HG02678 (cell line): ENCODE results near the gene ZNF839.
"Not testable (repeated sequence)": the region's sequence is repeated elsewhere in the genome, so short reads cannot be mapped to it uniquely, and the experiment has no call there.

Experiments used
- ATAC-seq: cut with Tn5 transposase; IDR thresholded peaks from one replicate; pipeline ENCODE4 v1.9.1; 2021; ENCODE audit warnings: mild to moderate bottlenecking, moderate library complexity; ENCODE audit not compliant: unreplicated experiment

Gene ZNF839

DNA sequence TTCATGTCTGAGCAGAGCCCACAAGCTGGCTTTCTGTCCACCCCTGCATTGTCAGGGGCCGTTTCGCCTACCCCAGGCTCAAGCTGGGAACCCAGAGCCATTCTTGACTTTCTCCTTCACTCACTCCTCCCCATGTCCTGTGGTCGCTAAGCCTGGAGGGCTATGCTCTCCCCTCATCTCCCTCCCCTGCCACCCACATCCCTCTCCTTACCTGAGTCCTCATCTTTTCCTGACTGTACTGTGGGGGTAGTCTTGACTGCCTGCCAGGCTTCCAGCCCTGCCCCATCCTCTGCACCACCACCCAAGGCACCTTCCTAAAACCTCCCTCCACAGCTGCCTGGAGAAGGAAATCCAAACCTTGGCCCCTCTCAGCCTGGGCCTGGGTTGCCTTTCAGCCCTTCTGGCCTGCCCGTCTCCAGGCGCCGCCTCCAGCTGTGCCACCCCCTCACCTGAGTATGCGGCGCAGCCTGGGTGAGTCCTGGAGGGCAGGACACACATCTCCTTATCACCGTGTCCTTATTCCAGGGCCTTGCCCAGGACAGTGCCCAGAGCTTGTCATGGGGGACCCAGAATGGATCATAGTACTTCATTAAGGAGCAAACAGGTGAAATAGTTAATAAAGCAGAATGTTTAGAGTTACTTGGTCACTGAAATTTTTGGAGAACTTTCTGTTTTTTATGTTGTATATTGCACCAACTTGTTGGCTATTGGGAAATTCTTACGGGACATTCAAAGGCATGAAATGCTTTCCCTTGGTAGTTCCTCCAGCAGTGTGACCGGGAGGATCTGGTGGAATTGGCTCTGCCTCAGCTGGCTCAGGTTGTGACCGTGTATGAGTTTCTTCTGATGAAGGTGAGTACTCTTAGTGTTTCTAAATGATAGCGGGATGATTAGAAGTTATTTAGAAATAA lies 14.5 kb downstream of the ZNF839 start:
- no peak for ATAC-seq

DNA sequence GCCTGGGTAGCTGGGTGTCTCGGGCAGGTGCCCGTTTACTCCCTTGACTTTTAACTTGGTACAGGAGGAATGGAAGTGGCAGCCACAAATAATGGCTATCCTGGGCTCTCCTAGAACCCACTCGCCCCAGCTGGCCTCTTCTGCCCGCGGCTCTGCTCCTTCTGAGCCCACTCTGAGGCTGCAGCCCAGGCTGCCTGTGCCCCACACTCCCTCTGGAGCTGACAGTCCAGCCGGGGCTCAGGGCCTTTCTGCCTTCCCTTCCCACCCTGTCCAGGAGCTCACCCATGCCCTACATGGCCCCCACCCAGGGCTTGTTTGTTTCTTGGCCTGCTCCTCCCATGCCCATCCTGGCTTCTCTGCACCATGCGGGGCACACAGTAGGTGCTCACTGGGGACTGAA lies 15.6 kb downstream of the ZNF839 start:
- ATAC-seq, result no peak

DNA sequence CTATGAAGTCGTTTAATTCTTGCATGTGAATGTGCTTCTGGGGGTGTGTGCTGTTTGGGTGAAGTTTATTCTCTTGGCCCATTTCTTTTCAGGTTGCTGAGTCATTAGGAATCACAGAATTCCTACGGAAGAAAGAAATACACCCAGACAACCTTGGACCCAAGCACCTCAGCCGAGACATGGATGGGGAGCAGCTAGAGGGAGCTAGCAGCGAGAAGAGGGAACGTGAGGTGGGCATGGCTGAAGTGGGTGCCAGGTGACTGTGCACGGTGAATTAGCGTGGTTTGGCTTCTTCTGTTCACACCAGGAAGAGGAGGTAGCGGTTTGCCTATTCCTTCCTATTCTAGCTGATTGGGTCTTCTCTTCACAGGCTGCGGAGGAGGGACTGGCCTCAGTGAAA lies 19.2 kb downstream of the ZNF839 start:
- ATAC-seq, result no peak

GRCh38 chr14:102341566-102341965 lies 22.0 kb downstream of the ZNF839 start:
- ATAC-seq, result no peak

GRCh38 chr14:102342238-102342637 lies 22.7 kb downstream of the ZNF839 start:
- ATAC-seq, result no peak

DNA sequence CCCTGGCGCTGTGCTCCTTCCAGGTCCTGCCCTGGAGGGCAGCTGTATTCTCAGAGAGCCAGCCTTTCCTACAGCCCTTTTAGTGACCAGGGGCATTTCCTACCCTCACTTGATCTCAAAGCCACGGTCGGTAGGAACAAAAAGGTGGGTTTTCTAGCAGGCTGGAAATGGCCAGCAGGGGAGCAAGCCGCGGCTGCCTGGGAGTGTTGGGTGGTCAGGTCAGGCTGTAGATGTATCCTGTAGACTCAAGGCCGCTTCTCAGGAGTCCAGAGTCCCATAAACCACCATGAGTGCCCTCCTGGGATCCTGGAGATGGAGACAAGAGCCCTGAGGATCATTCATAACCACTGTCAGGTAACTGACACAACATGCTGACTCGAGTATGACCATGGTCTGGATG lies 24.5 kb downstream of the ZNF839 start:
- ATAC-seq, result no peak

- no peak for ATAC-seq
These were observed 24.9 kb downstream of the ZNF839 start for GRCh38 chr14:102344485-102344884.

- no peak for ATAC-seq
These were observed 25.7 kb downstream of the ZNF839 start for GRCh38 chr14:102345232-102345631.

DNA sequence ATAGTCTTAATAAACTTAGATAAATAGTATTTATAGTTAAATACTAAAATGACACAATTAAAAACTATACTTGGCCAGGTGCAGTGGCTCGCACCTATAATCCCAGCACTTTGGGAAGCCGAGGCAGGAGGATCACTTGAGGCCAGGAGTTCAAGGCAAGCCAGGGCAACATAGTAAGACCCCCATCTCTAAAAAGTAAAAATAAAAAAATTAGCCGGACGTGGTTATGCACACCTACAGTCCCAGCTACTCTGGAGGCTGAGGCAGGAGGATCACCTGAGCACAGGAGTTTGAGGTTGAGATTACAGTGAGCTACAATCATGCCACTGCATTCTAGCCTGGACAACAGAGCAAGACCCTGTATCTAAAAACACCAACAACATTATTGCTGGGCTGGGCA lies 27.1 kb downstream of the ZNF839 start:
- ATAC-seq, result no peak

DNA sequence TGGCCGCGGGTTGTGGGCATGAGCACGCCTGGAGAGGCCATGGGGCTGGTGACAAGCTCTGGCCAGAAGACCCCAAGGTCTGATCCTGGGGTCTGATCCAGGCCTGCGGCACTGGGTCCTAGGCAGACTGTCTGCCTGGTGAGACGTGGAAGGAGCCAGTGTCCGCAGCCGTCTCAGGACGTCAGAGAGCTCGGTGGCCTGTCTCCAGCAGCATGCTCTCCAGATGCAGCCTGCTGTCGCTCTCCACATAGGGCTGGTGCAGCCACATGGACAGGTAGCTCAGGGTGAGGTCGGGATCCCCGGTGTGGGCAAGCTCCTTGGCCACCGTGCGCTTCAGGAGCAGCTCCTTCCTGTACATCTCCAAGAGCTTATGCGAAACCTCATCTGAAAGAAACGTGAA lies 28.8 kb downstream of the ZNF839 start:
- ATAC-seq, result no peak

- no peak for ATAC-seq
These were observed 31.5 kb downstream of the ZNF839 start for GRCh38 chr14:102351023-102351422.

DNA sequence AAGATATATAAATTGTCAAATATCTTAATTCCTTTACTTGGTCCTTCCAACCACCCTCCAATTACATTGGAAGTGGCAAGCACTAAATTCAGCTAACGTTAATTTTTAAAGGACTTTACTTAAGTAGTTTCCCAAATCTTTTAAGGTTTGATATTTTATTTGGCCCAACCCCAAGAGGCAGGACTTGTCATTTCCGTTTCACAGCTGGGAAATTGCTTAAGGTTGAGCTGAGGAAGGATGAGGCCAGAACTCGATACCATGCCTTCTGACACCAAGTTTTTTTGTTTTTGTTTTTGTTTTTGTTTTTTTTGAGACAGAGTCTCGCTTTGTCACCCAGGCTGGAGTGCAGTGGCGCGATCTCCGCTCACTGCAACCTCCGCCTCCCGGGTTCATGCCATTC lies 32.0 kb downstream of the ZNF839 start:
- not testable (repeated sequence) for ATAC-seq

- ATAC-seq, result no peak
These were observed 32.7 kb downstream of the ZNF839 start for GRCh38 chr14:102352213-102352612.

GRCh38 chr14:102353126-102353619 lies 33.6 kb downstream of the ZNF839 start:
- ATAC-seq, result no peak

DNA sequence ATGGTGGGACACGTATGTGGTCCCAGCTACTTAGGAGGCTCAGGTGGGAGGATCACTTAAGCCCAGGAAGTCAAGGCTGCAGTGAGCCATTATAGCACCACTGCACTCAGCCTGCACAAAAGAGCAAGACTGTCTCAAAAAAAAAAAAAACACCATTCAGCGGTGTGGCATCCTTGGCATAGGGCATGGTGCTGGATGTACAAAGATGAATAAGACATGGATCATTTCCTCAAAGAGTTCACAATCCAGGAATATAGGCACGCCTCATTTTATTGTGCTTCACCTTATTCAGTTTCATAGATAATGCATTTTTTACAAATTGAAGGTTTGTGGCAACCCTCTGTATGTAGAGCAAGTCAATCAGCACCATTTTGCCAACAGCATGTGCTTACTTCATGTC lies 36.7 kb downstream of the ZNF839 start:
- ATAC-seq, result no peak

DNA sequence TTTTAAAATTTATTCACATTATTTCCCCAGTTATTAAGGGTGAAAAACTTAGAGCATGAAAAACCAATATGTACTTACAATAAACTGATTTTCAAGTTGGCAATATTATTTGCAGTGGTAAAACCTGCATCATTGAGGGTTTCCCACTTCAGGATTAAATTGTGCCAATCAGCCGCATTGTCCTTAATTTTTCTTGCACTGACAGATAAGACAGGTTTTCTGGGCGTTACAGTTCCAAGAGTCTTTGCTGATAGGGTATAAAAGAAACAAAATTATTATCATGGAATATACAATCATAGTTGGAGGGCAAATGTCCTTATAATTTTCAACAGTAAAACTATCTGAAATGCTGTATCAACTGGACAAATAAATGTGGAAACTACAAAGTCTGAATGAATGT lies 39.8 kb downstream of the ZNF839 start:
- ATAC-seq, result no peak

- ATAC-seq, result no peak
These were observed 40.8 kb downstream of the ZNF839 start for GRCh38 chr14:102360388-102360787.

- no peak for ATAC-seq
These were observed 42.5 kb downstream of the ZNF839 start for GRCh38 chr14:102362084-102362483.

DNA sequence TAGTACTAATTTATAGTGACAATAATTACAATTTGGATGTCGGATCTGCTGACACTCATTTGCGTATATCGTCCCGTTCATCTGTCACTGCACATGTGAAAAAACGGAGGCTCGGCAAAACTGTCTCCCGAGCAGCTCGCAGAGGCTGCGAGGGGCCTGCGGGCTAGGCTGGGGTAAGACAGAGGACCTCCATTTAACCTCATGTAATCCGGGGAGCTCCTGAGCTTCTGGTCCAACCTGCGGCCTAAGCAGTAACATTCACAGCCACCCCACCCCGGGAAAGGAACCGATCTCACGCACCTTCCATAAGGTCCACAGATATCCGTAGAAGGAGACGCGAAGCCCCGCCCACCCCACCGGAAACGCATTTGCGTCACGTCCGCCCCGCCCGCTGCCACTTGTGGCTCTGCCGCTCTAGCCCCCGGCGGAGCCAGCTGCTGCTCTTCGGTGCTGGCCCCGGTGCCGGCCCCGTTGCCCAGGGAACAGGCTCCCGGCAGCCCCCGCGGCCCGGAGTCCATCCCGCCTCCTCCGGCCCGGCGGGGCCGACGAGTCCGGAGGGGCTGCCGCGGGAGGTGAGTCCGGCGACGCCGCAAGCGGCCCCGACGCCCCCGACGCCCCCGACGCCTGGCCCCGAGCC lies 43.1 kb downstream of the ZNF839 start, which contains the start of the genes CINP and TECPR2:
CINP (minus strand) TSS at position 346 of the 637 bp plus-strand sequence; CDS start at position 307, 39 bp downstream.
TECPR2 (plus strand) TSS at position 397 of the 637 bp plus-strand sequence. CDS start 13,781 bp downstream, outside the sequence.
- peak; percentile 94 for ATAC-seq

- peak; percentile 22 for ATAC-seq
These were observed 43.8 kb downstream of the ZNF839 start for GRCh38 chr14:102363182-102363943.

DNA sequence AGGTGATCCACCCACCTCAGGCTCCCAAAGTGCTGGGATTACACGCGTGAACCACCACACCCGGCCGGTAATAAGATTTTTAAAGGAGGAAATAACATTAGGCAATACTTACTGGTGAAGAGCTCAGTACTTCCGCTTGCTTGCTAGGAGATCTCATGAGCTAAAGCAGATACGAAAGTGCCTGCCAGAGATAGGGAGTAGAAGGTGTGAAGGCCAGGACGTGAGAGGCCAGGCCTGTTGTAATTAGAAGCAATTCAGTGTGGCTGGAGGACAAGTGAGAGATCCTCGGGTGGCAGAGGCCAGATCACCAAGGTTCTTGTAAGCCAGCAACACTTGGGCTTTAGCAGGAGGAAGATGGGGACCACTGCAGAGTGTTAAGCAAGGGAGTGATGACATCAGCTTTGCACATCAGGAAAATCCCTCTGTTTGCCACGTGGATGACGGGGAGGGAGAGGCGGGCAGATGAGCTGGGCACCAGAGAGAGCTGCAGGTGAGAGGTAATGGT lies 50.8 kb downstream of the ZNF839 start:
- ATAC-seq, result no peak
